DMS79 (cell line): ENCODE data around the gene RTBDN.
"Not testable (repeated sequence)": the region's sequence is repeated elsewhere in the genome, so short reads cannot be mapped to it uniquely, and the experiment has no call there.

Experiments
- DNase-seq: peaks from one replicate; lab custom pipeline; 2025; lab: John Stamatoyannopoulos, UW

Gene RTBDN

GRCh38 chr19:12856653-12857052, 22.3 kb upstream of the RTBDN start:
- no peak for DNase-seq

DNA sequence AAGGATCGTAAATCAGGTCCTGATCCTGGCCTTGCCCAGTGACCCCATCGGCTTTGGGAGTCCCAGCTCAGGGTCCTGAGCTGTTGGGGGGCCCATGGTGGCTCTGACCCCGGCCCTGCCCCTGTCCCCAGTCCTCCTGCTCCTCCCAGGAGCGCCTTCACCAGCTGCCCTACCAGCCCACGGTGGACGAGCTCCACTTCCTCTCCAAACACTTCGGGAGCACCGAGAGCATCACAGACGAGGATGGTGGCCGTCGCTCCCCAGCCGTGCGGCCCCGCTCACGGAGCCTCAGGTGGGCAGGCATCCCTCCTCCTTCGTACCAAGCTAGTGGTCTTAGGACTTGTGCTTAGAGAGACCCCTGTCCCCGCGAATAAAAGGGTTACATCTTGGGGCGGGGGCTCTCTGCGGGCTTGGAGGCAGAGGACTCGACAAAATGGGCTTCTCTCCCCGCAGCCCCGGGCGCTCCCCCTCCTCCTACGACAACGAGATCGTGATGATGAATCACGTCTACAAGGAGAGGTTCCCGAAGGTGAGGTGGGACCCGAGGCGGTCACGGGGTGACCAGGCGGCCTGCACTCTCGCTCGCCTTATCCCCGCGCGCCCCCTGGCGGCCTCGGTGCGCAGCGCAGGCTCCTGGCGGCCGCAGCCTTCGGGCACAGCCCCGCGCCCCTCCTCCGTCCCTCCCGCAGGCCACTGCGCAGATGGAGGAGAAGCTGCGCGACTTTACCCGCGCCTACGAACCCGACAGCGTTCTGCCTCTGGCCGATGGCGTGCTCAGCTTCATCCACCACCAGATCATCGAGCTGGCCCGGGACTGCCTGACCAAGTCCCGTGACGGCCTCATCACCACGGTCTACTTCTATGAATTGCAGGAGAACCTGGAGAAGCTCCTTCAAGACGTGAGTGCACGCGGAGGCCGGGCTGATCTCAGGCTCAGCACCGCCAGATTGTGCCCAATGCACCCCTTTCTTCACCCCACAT, 13.1 kb upstream of the RTBDN start:
- peak; percentile 71 for DNase-seq

- DNase-seq, result not testable (repeated sequence)
Measured at GRCh38 chr19:12846613-12847012, 12.2 kb upstream of the RTBDN start.

- no peak for DNase-seq
Measured at GRCh38 chr19:12843999-12844732, 9.8 kb upstream of the RTBDN start.

DNA sequence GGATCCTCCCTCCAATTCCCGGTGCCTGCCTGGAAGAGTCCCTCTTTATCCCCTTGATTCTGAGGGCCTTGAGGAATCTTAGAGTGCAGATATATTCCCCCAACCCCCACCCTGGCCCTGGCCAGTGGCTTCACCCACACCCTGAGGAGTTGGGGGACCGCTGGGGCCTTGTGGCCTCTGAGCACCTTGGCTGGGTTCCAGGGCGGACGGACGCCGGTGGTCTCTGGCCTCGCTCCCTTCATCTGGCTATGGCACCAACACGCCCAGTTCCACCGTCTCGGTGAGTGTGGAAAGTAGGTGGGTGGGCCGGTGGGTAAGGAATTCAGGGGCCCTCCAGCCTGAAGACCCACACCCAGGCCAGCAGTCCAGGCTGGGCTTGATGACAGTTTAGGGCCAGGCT, 8.9 kb upstream of the RTBDN start:
- DNase-seq, result no peak

DNA sequence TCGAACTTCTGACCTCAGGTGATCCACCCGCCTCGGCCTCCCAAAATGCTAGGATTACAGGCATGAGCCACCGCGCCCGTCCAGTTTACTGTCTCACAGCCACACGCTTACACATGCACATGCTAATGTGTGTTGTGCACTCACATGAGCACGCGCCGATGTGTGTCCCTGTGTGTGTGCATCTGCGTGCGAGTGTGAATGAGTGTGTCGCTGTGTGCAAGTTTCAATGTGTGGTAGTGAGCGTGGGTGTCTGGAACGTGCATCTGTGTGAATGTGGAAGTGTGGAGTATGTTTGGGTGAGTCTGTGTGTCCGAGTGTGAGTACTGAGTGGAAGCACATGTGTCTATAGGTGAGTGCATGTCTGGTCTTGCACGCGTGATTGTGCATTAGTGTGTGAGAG, 8.1 kb upstream of the RTBDN start:
- DNase-seq, result no peak

DNA sequence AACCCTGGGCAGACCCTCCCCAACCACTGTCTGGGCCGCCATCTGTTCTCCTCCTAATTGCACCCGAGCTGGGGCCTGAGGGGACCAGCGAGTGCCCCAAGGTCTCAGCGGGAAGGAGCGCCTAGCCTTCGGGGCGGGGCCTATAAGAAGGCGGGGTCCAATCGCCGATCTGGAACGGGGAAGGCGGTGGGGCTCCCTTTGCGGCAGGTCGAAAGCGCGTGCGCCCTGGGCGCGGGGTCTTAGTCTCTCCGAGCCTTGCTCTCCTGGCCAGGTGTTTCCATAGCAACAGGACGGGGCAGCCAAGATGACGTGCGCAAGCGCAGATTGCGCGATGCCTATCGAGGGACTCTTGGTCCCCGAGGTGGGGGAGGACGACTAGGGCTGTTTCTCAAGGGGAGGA, 6.7 kb upstream of the RTBDN start:
- no peak for DNase-seq

GRCh38 chr19:12840091-12841079, 6.0 kb upstream of the RTBDN start:
- DNase-seq, result no peak

DNA sequence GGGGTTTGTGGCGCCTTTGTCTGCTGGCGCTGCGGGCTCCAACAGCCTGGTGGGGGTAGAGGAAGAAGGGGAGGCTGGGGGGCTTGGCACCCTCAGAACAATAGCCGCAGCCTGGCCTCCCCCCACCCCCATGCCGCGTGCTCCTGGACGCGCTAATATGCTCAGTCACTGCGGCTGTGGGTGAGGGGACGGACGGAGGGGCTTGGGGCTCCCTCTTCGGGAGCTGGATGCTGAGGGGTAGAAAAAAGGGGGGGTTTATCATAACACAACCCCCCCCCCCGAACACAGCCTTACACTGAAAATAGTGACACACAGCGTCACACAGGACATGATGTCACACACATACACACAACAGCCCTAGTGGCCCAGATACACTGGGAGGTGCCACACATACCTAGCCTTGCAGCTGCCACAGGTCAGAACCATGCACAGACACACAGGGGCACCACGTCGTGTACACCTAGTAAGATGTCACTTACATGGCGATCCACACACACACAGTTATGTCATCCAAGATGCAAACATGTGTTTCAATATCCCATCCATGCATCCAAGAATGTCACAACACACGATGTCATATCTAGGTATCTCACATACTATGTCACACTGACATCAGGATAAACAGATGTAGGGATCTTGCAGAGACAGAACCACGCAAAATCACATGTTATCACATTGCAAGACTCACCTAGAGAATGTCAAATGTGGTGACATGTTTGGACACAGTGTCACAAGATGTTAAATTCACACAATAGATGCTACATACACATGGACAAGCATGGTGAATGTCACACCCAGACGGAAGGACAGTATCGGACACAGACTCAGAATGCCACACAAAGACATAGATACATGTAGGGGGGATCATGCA, 4.7 kb upstream of the RTBDN start:
- no peak for DNase-seq

- DNase-seq, result no peak
Measured at GRCh38 chr19:12838182-12838885, 4.0 kb upstream of the RTBDN start, which contains the start of gene MAST1. Gene MAST1 (plus strand): TSS chr19:12838515. CDS start chr19:12838573, 58 bp downstream.

DNA sequence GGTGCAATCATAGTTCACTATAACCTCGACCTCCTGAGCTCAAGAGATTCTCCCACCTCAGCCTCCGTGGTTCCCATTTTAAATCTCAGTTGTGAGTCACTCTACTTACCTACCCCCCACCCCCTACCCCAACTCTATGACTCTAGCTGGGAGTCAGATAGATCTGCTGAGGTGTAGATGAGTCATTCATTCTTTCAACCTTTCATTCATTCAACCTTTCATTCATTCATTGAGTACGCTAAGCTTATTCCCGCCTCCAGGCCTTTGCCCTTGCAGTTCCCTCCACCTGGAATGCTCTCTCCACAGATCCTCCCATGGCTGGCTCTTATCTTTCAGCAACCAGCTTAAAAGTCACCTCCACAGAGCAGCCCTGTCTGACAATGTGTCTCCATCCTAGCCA, 2.8 kb upstream of the RTBDN start:
- no peak for DNase-seq

- DNase-seq, result no peak
Measured at GRCh38 chr19:12836529-12836863, 2.1 kb upstream of the RTBDN start.

- no peak for DNase-seq
Measured at GRCh38 chr19:12834976-12835757, 788 bp upstream of the RTBDN start.

DNA sequence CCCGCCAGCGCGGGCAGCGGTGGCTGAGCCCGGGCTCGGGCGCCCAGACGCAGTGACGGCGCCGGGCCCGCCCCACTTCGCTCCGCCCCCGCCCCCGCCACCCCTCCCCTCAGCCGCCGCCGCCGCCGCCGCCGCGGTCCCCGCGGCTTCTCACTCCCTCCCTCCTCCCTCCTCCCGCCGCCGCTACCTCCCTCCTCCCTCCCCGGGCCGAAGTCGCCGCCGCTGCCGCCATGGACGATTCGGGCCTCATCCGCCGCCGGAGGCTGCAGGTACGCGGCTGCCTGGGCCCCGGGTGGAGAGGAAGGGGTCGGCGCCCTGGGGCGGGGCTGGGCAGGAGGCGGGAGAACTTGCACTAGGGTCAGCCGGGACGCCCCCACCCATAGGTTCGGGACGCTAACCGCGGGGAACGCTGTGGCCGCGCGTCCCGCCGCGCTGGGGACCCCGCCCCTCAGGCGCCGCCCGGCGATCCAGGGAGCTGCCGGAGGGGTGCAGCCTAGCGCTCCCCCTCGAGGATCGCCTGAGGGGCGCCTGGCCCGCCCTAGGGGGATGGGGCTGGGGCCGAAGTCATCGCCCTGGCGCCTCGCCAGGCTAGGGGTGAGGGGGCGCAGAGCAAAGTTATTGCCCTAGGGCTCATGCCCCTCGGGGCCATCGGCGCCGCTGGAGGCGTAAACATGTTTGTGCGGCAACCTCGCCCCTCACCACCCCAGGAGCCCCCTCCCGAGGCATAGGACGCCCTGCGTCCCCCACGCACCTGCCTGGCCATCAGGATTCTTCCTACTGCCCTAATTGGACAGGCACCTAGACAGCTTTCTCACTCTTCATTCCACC, 427 bp downstream of the RTBDN start:
- DNase-seq, result peak; percentile 62

DNA sequence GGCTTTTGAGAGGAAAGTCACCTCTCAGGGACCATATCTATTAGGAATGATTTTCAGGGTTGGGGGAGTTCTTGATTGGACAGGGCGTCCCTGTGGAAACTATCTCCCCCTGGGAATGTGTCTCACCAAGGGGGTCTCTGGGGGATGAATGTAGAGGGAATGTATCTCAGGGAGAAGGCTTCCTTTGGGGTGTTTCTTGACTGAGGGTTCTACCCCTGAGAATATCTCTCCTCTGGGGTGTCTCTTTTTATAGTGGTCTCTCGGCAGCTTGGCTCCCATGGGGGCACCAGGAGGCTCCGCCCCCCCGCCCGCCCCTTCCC, 1.0 kb downstream of the RTBDN start:
- DNase-seq, result no peak

GRCh38 chr19:12828494-12828893, 5.9 kb downstream of the RTBDN start:
- DNase-seq, result peak; percentile 81

GRCh38 chr19:12825254-12826131, 8.9 kb downstream of the RTBDN start:
- no peak for DNase-seq

DNA sequence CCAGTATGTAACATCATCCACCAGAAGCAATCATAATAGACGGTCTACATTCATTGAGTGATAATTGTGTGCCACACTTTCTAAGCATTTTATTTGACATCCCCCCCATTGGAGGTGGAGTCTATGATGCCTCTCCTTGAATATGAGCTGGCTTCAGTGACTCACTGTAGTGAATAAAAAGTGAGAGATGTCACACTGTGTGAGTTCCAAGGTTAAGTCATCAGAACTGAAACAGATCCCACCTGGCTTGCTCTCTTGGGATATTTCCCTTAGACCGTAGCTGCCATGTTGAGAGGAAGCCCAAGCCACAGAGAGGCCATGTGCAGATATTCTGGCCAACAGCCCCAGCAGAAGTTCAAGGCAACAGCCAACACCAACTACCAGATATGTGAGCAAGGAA, 12.6 kb downstream of the RTBDN start:
- no peak for DNase-seq
